Stimulated activated naive B cell treated with anti-CD40 and anti-IgM and Interleukin-4, amounts not matched to agents 10 μg/mL and 1 μg/mL and 100 μg/mL, for 72 hours (primary cell): ENCODE results near the gene PTPRD.

Source experiments
- ATAC-seq, 2 donors: fragments of 150-1000 bp; cut with Tn5 transposase; replicated peaks; 2 replicates each; pipeline ENCODE4 v1.10.0; 2021; ENCODE audit warnings: moderate library complexity in 1 of 2
- DNase-seq: peaks from one replicate; pipeline ENCODE4 v3.0.0; 2021
- H3K27ac Mint-ChIP-seq: one replicate; pipeline ENCODE4 v1.8.0; 2022; ENCODE audit warnings: mild to moderate bottlenecking, mixed read lengths
- H3K27me3 Mint-ChIP-seq, 2 donors: one replicate each; pipeline ENCODE4 v1.8.0; 2022; ENCODE audit warnings: mixed read lengths in 2 of 2
- H3K36me3 Mint-ChIP-seq, 2 donors: one replicate each; pipeline ENCODE4 v1.8.0; 2022; ENCODE audit warnings: mixed read lengths in 2 of 2, mild to moderate bottlenecking in 1 of 2
- H3K4me1 Mint-ChIP-seq, 2 donors: one replicate each; pipeline ENCODE4 v1.8.0; 2022; ENCODE audit warnings: mixed read lengths in 2 of 2, mild to moderate bottlenecking in 1 of 2
- H3K4me3 Mint-ChIP-seq, 2 donors: one replicate each; pipeline ENCODE4 v1.8.0; 2022; ENCODE audit warnings: mild to moderate bottlenecking in 2 of 2, mixed read lengths in 2 of 2, moderate library complexity in 1 of 2
- H3K9me3 Mint-ChIP-seq, 2 donors: one replicate each; pipeline ENCODE4 v1.8.0; 2022; ENCODE audit warnings: mixed read lengths in 2 of 2, mild to moderate bottlenecking in 1 of 2

PTPRD gene

GRCh38 chr9:9904041-9904440, 708.8 kb downstream of the PTPRD start:
- H3K4me3 Mint-ChIP-seq, result no peak overlapping the region
- DNase-seq (no peak), ATAC-seq (peak; percentile 14 to 46)
- H3K36me3 Mint-ChIP-seq, result no peaks in the 10 kb centered on the region
- no peaks in the 10 kb centered on the region for H3K9me3 Mint-ChIP-seq
- no peak overlapping the region for H3K27ac Mint-ChIP-seq
- peaks cover 6 to 26% of the 10 kb centered on the region in 2 donors for H3K4me1 Mint-ChIP-seq
- H3K27me3 Mint-ChIP-seq, result no peaks in the 10 kb centered on the region

GRCh38 chr9:9901624-9902023, 711.2 kb downstream of the PTPRD start:
- ATAC-seq (peak; percentile 46 to 52), DNase-seq (no peak)
- no peak overlapping the region for H3K27ac Mint-ChIP-seq
- no peaks in the 10 kb centered on the region for H3K36me3 Mint-ChIP-seq
- H3K4me3 Mint-ChIP-seq, result peak overlapping the region in 1 of 2 donors; percentile 14
- no peaks in the 10 kb centered on the region for H3K9me3 Mint-ChIP-seq
- H3K27me3 Mint-ChIP-seq, result no peaks in the 10 kb centered on the region
- H3K4me1 Mint-ChIP-seq, result peaks cover 6 to 26% of the 10 kb centered on the region in 2 donors

- no peaks in the 10 kb centered on the region for H3K9me3 Mint-ChIP-seq
- no peaks in the 10 kb centered on the region for H3K4me1 Mint-ChIP-seq
- DNase-seq (no peak), ATAC-seq (no peak)
- H3K36me3 Mint-ChIP-seq, result no peaks in the 10 kb centered on the region
- no peak overlapping the region for H3K27ac Mint-ChIP-seq
- no peaks in the 10 kb centered on the region for H3K27me3 Mint-ChIP-seq
- H3K4me3 Mint-ChIP-seq, result no peak overlapping the region
Measured at GRCh38 chr9:9893837-9894236, 719.0 kb downstream of the PTPRD start.

GRCh38 chr9:9892217-9892616, 720.6 kb downstream of the PTPRD start:
- Mint-ChIP-seq H3K4me1 (no peaks in the 10 kb centered on the region), H3K9me3 (no peaks in the 10 kb centered on the region), H3K27me3 (no peaks in the 10 kb centered on the region), H3K27ac (no peak overlapping the region), H3K36me3 (no peaks in the 10 kb centered on the region), H3K4me3 (no peak overlapping the region)
- ATAC-seq, result no peak
- no peak for DNase-seq

- Mint-ChIP-seq H3K4me1 (no peaks in the 10 kb centered on the region), H3K27me3 (no peaks in the 10 kb centered on the region), H3K9me3 (peaks cover 7 to 8% of the 10 kb centered on the region in 2 donors), H3K36me3 (no peaks in the 10 kb centered on the region), H3K4me3 (no peak overlapping the region), H3K27ac (no peak overlapping the region)
- ATAC-seq (no peak), DNase-seq (no peak)
Measured at GRCh38 chr9:9881692-9882091, 731.1 kb downstream of the PTPRD start.

- H3K36me3 Mint-ChIP-seq, result no peaks in the 10 kb centered on the region
- no peak overlapping the region for H3K4me3 Mint-ChIP-seq
- no peaks in the 10 kb centered on the region for H3K4me1 Mint-ChIP-seq
- no peaks in the 10 kb centered on the region for H3K9me3 Mint-ChIP-seq
- no peaks in the 10 kb centered on the region for H3K27me3 Mint-ChIP-seq
- no peak overlapping the region for H3K27ac Mint-ChIP-seq
- DNase-seq (no peak), ATAC-seq (no peak)
Measured at GRCh38 chr9:9874270-9874669, 738.5 kb downstream of the PTPRD start.

GRCh38 chr9:9862235-9862810, 750.5 kb downstream of the PTPRD start:
- ATAC-seq, result no peak
- H3K4me1 Mint-ChIP-seq, result no peaks in the 10 kb centered on the region
- no peak overlapping the region for H3K27ac Mint-ChIP-seq

GRCh38 chr9:9855177-9856078, 757.4 kb downstream of the PTPRD start:
- Mint-ChIP-seq H3K27me3 (no peaks in the 10 kb centered on the region), H3K27ac (no peak overlapping the region), H3K36me3 (no peaks in the 10 kb centered on the region)

More at GRCh38 chr9:9862235-9862810, 750.5 kb downstream of the PTPRD start:
- DNase-seq, result no peak
- no peaks in the 10 kb centered on the region for H3K27me3 Mint-ChIP-seq
- H3K36me3 Mint-ChIP-seq, result no peaks in the 10 kb centered on the region
- no peaks in the 10 kb centered on the region for H3K9me3 Mint-ChIP-seq
- H3K4me3 Mint-ChIP-seq, result no peak overlapping the region

GRCh38 chr9:9847750-9848149, 765.1 kb downstream of the PTPRD start:
- Mint-ChIP-seq H3K27ac (no peak overlapping the region), H3K27me3 (no peaks in the 10 kb centered on the region), H3K9me3 (no peaks in the 10 kb centered on the region), H3K4me3 (no peak overlapping the region), H3K36me3 (no peaks in the 10 kb centered on the region), H3K4me1 (peaks cover 7 to 14% of the 10 kb centered on the region in 2 donors)
- ATAC-seq (no peak), DNase-seq (no peak)

More at GRCh38 chr9:9855177-9856078, 757.4 kb downstream of the PTPRD start:
- Mint-ChIP-seq H3K4me1 (peaks cover 0 to 4% of the 10 kb centered on the region in 2 donors), H3K9me3 (no peaks in the 10 kb centered on the region), H3K4me3 (no peak overlapping the region)
- DNase-seq (no peak), ATAC-seq (no peak)

- no peak overlapping the region for H3K27ac Mint-ChIP-seq
Measured at GRCh38 chr9:9846557-9846956, 766.2 kb downstream of the PTPRD start.

GRCh38 chr9:9820436-9820835, 792.4 kb downstream of the PTPRD start:
- H3K27ac Mint-ChIP-seq, result no peak overlapping the region

More at GRCh38 chr9:9846557-9846956, 766.2 kb downstream of the PTPRD start:
- peaks cover 7 to 14% of the 10 kb centered on the region in 2 donors for H3K4me1 Mint-ChIP-seq
- H3K9me3 Mint-ChIP-seq, result no peaks in the 10 kb centered on the region
- ATAC-seq (peak in 1 of 2 donors; percentile 25), DNase-seq (no peak)
- H3K4me3 Mint-ChIP-seq, result peak overlapping the region in 1 of 2 donors; percentile 0
- no peaks in the 10 kb centered on the region for H3K36me3 Mint-ChIP-seq
- no peaks in the 10 kb centered on the region for H3K27me3 Mint-ChIP-seq

GRCh38 chr9:9819886-9820285, 792.9 kb downstream of the PTPRD start:
- no peak overlapping the region for H3K4me3 Mint-ChIP-seq
- H3K4me1 Mint-ChIP-seq, result no peaks in the 10 kb centered on the region
- DNase-seq (no peak), ATAC-seq (no peak)
- peaks cover 4 to 5% of the 10 kb centered on the region in 2 donors for H3K9me3 Mint-ChIP-seq
- no peaks in the 10 kb centered on the region for H3K27me3 Mint-ChIP-seq
- no peaks in the 10 kb centered on the region for H3K36me3 Mint-ChIP-seq
- no peak overlapping the region for H3K27ac Mint-ChIP-seq

More at GRCh38 chr9:9820436-9820835, 792.4 kb downstream of the PTPRD start:
- peaks cover 4 to 5% of the 10 kb centered on the region in 2 donors for H3K9me3 Mint-ChIP-seq
- no peak for DNase-seq
- H3K4me1 Mint-ChIP-seq, result no peaks in the 10 kb centered on the region
- H3K27me3 Mint-ChIP-seq, result no peaks in the 10 kb centered on the region
- no peaks in the 10 kb centered on the region for H3K36me3 Mint-ChIP-seq
- ATAC-seq, result no peak
- H3K4me3 Mint-ChIP-seq, result no peak overlapping the region

- no peak overlapping the region for H3K27ac Mint-ChIP-seq
- no peaks in the 10 kb centered on the region for H3K36me3 Mint-ChIP-seq
- peaks cover 4 to 5% of the 10 kb centered on the region in 2 donors for H3K9me3 Mint-ChIP-seq
- ATAC-seq, result no peak
- no peak overlapping the region for H3K4me3 Mint-ChIP-seq
- H3K27me3 Mint-ChIP-seq, result no peaks in the 10 kb centered on the region
- no peak for DNase-seq
- no peaks in the 10 kb centered on the region for H3K4me1 Mint-ChIP-seq
Measured at GRCh38 chr9:9817176-9817575, 795.6 kb downstream of the PTPRD start.

- Mint-ChIP-seq H3K27ac (no peak overlapping the region), H3K4me3 (no peak overlapping the region), H3K9me3 (no peaks in the 10 kb centered on the region), H3K36me3 (no peaks in the 10 kb centered on the region), H3K4me1 (no peaks in the 10 kb centered on the region), H3K27me3 (no peaks in the 10 kb centered on the region)
- DNase-seq (no peak), ATAC-seq (no peak)
Measured at GRCh38 chr9:9804109-9804508, 808.7 kb downstream of the PTPRD start.

GRCh38 chr9:9799287-9799686, 813.5 kb downstream of the PTPRD start:
- Mint-ChIP-seq H3K4me1 (no peaks in the 10 kb centered on the region), H3K27ac (no peak overlapping the region), H3K27me3 (no peaks in the 10 kb centered on the region), H3K9me3 (no peaks in the 10 kb centered on the region), H3K36me3 (no peaks in the 10 kb centered on the region), H3K4me3 (no peak overlapping the region)
- DNase-seq (no peak), ATAC-seq (no peak)
